Gastrocnemius medialis (tissue), 4 donors: ENCODE measurements around the gene ATP5F1D. TPM values are rescaled to one million over a fixed set of nuclear protein-coding genes. Genes with fewer than 3 reads are reported as not detected.

ENCODE experiments used
- ATAC-seq, 2 donors: fragments of 150-250 bp; one replicate each; pipeline ENCODE4 v1.9.1; 2016
- DNase-seq, 2 donors: peaks; one replicate each; pipeline ENCODE4 v3.0.0-alpha.2; 2019
- H3K27ac ChIP-seq, 4 donors: fragments of 200-600 bp; sonication (generic); 1 replicate in 1 of 4; 2 replicates in 3 of 4; pipeline ENCODE4 v1.5.1; 2016 to 2018; ENCODE audit warnings: mild to moderate bottlenecking in 2 of 4, moderate library complexity in 1 of 4
- H3K27me3 ChIP-seq, 3 donors: fragments of 200-600 bp; sonication (generic) in 2 of 3; 1 replicate in 1 of 3; 2 replicates in 2 of 3; pipeline versions ENCODE4 v1.5.1 to v1.6.0; 2016 to 2019; ENCODE audit warnings: mild to moderate bottlenecking in 1 of 3, moderate library complexity in 1 of 3
- H3K36me3 ChIP-seq, 2 donors: fragments of 200-600 bp; sonication (generic) in 1 of 2; one replicate each; pipeline ENCODE4 v1.5.1; 2017 to 2018
- H3K4me1 ChIP-seq, 2 donors: fragments of 200-600 bp; sonication (generic) in 1 of 2; one replicate each; pipeline ENCODE4 v1.5.1; 2016 to 2017; ENCODE audit warnings: mild to moderate bottlenecking in 2 of 2
- H3K4me3 ChIP-seq, 4 donors: fragments of 200-600 bp; sonication (generic) in 3 of 4; 1 replicate in 1 of 4; 2 replicates in 3 of 4; pipeline ENCODE4 v1.5.1; 2016 to 2019; ENCODE audit warnings: mild to moderate bottlenecking in 2 of 4
- H3K9me3 ChIP-seq, 3 donors: fragments of 200-600 bp; sonication (generic) in 2 of 3; 1 replicate in 1 of 3; 2 replicates in 2 of 3; pipeline ENCODE4 v1.5.1; 2016 to 2019
- POLR2A ChIP-seq, 2 donors: fragments of 450-650 bp; IDR thresholded peaks; one replicate each; pipeline ENCODE4 v1.6.1; 2017; ENCODE audit warnings: antibody characterized with exemption in 2 of 2, mild to moderate bottlenecking in 2 of 2, moderate library complexity in 2 of 2
- in situ Hi-C, 4 donors: fragments of 200-750 bp; cut with MboI; loops; one replicate each; pipeline versions ENCODE4 v1.15.0 to v1.8.0; 2017; ENCODE audit warnings: low sequenced_read_pairs in 4 of 4
- intact Hi-C: fragments of 100-400 bp; cut with DNase I; formaldehyde crosslinking; loops from one replicate; pipeline ENCODE4 v1.15.1; 2023; ENCODE audit warnings: low total_unique reads
- total RNA-seq, 4 donors: library from RNA; depleted of rRNA; stranded (reverse); fragments of >200 nt; gene quantifications; one replicate each; pipeline versions ENCODE4 v1.1.0 to v1.2.3, GENCODE V29; 2016
- TF ChIP-seq, protein P1 (sequence below), 5 experiments: fragments of 450-650 bp in 3 of 5; fragments of 200-600 bp in 2 of 5; sonication (generic) in 2 of 5; IDR thresholded peaks in 4 of 5; conservative IDR thresholded peaks in 1 of 5; 1 replicate in 4 of 5; 2 replicates in 1 of 5; pipeline ENCODE4 v1.5.1; 2016 to 2019; ENCODE audit warnings: antibody characterized with exemption in 5 of 5, mild to moderate bottlenecking in 3 of 5, moderate library complexity in 3 of 5

ATP5F1D gene
- total RNA-seq, 4 donors from 2014 or later = 189 to 442 (median 273) TPM

GRCh38 chr19:1273263-1274041 is 31.9 kb downstream of the ATP5F1D start:
- Histone ChIP-seq H3K27me3 (no peaks in the 10 kb centered on the region), H3K9me3 (no peaks in the 10 kb centered on the region), H3K36me3 (peaks cover 0 to 51% of the 10 kb centered on the region in 2 donors), H3K27ac (peak overlapping the region; percentile 92 to 99 (median 98)), H3K4me3 (peak overlapping the region in 2 of 4 donors; percentile 68 to 69), H3K4me1 (peaks cover 59 to 68% of the 10 kb centered on the region in 2 donors)
- in situ Hi-C loops = no loop called here
- intact Hi-C loops = loop anchor here (2.0 to 10.0 kb wide), 2 partner anchors 81 to 479 kb away; partner anchors contain the start of gene PTBP1
- peak; percentile 33 to 54 for TF ChIP-seq POLR2A (IDR thresholded peaks at IDR 0.05)
- TF ChIP-seq, protein P1, sequence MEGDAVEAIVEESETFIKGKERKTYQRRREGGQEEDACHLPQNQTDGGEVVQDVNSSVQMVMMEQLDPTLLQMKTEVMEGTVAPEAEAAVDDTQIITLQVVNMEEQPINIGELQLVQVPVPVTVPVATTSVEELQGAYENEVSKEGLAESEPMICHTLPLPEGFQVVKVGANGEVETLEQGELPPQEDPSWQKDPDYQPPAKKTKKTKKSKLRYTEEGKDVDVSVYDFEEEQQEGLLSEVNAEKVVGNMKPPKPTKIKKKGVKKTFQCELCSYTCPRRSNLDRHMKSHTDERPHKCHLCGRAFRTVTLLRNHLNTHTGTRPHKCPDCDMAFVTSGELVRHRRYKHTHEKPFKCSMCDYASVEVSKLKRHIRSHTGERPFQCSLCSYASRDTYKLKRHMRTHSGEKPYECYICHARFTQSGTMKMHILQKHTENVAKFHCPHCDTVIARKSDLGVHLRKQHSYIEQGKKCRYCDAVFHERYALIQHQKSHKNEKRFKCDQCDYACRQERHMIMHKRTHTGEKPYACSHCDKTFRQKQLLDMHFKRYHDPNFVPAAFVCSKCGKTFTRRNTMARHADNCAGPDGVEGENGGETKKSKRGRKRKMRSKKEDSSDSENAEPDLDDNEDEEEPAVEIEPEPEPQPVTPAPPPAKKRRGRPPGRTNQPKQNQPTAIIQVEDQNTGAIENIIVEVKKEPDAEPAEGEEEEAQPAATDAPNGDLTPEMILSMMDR (IDR thresholded peaks at IDR 0.05 in 4 of 5, conservative IDR thresholded peaks at IDR 0.05 in 1 of 5) = no peak
- ATAC-seq (peak in 1 of 2 donors; percentile 4), DNase-seq (peak; percentile 76 to 87)

- ATAC-seq = no peak
- peak overlapping the region; percentile 92 to 99 (median 98) for H3K27ac ChIP-seq
- intact Hi-C loops (loop anchor here (2.0 to 10.0 kb wide), 2 partner anchors 81 to 479 kb away; partner anchors contain the start of gene PTBP1), in situ Hi-C loops (no loop called here)
- no peaks in the 10 kb centered on the region for H3K9me3 ChIP-seq
- peak overlapping the region; percentile 56 to 82 (median 70) for H3K4me3 ChIP-seq
- DNase-seq = peak in 1 of 2 donors; percentile 67
- peaks cover 0 to 59% of the 10 kb centered on the region in 2 donors for H3K36me3 ChIP-seq
- no peak for TF ChIP-seq POLR2A (IDR thresholded peaks at IDR 0.05)
- TF ChIP-seq, protein P1 (IDR thresholded peaks at IDR 0.05 in 4 of 5, conservative IDR thresholded peaks at IDR 0.05 in 1 of 5) = no peak
- H3K4me1 ChIP-seq = peaks cover 56 to 63% of the 10 kb centered on the region in 2 donors
- no peaks in the 10 kb centered on the region for H3K27me3 ChIP-seq
Observed at GRCh38 chr19:1274081-1274851, 32.7 kb downstream of the ATP5F1D start.

GRCh38 chr19:1274852-1275259 is 33.3 kb downstream of the ATP5F1D start:
- Histone ChIP-seq H3K4me1 (peaks cover 57 to 63% of the 10 kb centered on the region in 2 donors), H3K27me3 (no peaks in the 10 kb centered on the region), H3K36me3 (peaks cover 0 to 61% of the 10 kb centered on the region in 2 donors), H3K9me3 (no peaks in the 10 kb centered on the region), H3K4me3 (peak overlapping the region; percentile 56 to 82 (median 70)), H3K27ac (peak overlapping the region; percentile 92 to 99 (median 98))
- TF ChIP-seq, protein P1 (IDR thresholded peaks at IDR 0.05 in 4 of 5, conservative IDR thresholded peaks at IDR 0.05 in 1 of 5) = no peak
- TF ChIP-seq POLR2A (IDR thresholded peaks at IDR 0.05) = no peak
- intact Hi-C loops = loop anchor here (2.0 to 10.0 kb wide), 4 partner anchors 80 to 480 kb away; partner anchors contain the start of genes ADAMTSL5, GAMT and PTBP1
- DNase-seq = no peak
- in situ Hi-C loops = no loop called here
- ATAC-seq = no peak

- intact Hi-C loops (loop anchor here (2.0 to 10.0 kb wide), 4 partner anchors 79 to 481 kb away; partner anchors contain the start of genes ADAMTSL5, GAMT and PTBP1), in situ Hi-C loops (no loop called here)
- H3K4me3 ChIP-seq = peak within 1 kb of the TSS; percentile 68 to 83 (median 76)
- H3K4me1 ChIP-seq = peaks cover 57 to 58% of the 10 kb centered on the region in 2 donors
- H3K27me3 ChIP-seq = no peaks in the 10 kb centered on the region
- H3K27ac ChIP-seq = peak within 1 kb of the TSS; percentile 92 to 99 (median 98)
- ATAC-seq (peak; percentile 74 to 80), DNase-seq (peak; percentile 93 to 96)
- H3K9me3 ChIP-seq = no peaks in the 10 kb centered on the region
- TF ChIP-seq, protein P1 (IDR thresholded peaks at IDR 0.05 in 4 of 5, conservative IDR thresholded peaks at IDR 0.05 in 1 of 5) = peak in 2 of 5 experiments; percentile 7 to 28
- TF ChIP-seq POLR2A (IDR thresholded peaks at IDR 0.05) = peak; percentile 80 to 91
- H3K36me3 ChIP-seq = peaks cover 0 to 61% of the 10 kb centered on the region in 2 donors
Observed at GRCh38 chr19:1275260-1275975, 33.9 kb downstream of the ATP5F1D start, which contains the start of gene FAM174C. Gene FAM174C (plus strand): TSS chr19:1275530. CDS start chr19:1275550, 20 bp downstream.
